Right atrium auricular region (tissue), 2 donors: Measurements from ENCODE around the gene NBEAL2. TPM values are rescaled to one million over a fixed set of nuclear protein-coding genes. Genes with fewer than 3 reads are reported as not detected.

ENCODE experiments used
- DNase-seq: peaks from one replicate; pipeline ENCODE4 v3.0.0-alpha.2; 2019; ENCODE audit warnings: low spot score
- H3K27ac ChIP-seq, 2 donors: fragments of 200-600 bp; sonication (generic); 1 replicate in 1 of 2; 2 replicates in 1 of 2; pipeline ENCODE4 v1.5.1; 2016 to 2019
- H3K27me3 ChIP-seq, 2 donors: fragments of 200-600 bp; sonication (generic); one replicate each; pipeline versions ENCODE4 v1.5.1 to v1.6.0; 2017 to 2019
- H3K36me3 ChIP-seq: fragments of 200-600 bp; sonication (generic); one replicate; pipeline ENCODE4 v1.5.1; 2016
- H3K4me1 ChIP-seq, 2 donors: fragments of 200-600 bp; sonication (generic); one replicate each; pipeline versions ENCODE4 v1.5.1 to v1.6.0; 2017 to 2019
- H3K4me3 ChIP-seq, 2 donors: fragments of 200-600 bp; sonication (generic); 1 replicate in 1 of 2; 2 replicates in 1 of 2; pipeline ENCODE4 v1.5.1; 2017 to 2019; ENCODE audit warnings: mild to moderate bottlenecking in 1 of 2, moderate library complexity in 1 of 2
- H3K9me3 ChIP-seq, 2 donors: fragments of 200-600 bp; sonication (generic); one replicate each; pipeline ENCODE4 v1.5.1; 2019
- CTCF ChIP-seq, 2 donors: fragments of 200-600 bp; sonication (generic); IDR thresholded peaks; one replicate each; pipeline ENCODE4 v1.5.1; 2019; ENCODE audit warnings: antibody characterized with exemption in 2 of 2
- total RNA-seq, 2 donors: library from RNA; depleted of rRNA; stranded (reverse); fragments of >200 nt; gene quantifications; one replicate each; pipeline ENCODE4 v1.1.0, GENCODE V29; 2016

Gene NBEAL2
- total RNA-seq, 2 donors from 2014 or later, result 7.5 to 15.3 TPM

- Histone ChIP-seq H3K4me3 (no peak overlapping the region), H3K4me1 (peaks cover 0 to 82% of the 10 kb centered on the region in 2 donors), H3K27ac (peak overlapping the region; percentile 64 to 78), H3K9me3 (no peaks in the 10 kb centered on the region), H3K27me3 (no peaks in the 10 kb centered on the region), H3K36me3 (no peaks in the 10 kb centered on the region)
- no peak for DNase-seq
- TF ChIP-seq CTCF (IDR thresholded peaks at IDR 0.05), result no peak
Measured at GRCh38 chr3:46958467-46959160, 20.9 kb upstream of the NBEAL2 start.

DNA sequence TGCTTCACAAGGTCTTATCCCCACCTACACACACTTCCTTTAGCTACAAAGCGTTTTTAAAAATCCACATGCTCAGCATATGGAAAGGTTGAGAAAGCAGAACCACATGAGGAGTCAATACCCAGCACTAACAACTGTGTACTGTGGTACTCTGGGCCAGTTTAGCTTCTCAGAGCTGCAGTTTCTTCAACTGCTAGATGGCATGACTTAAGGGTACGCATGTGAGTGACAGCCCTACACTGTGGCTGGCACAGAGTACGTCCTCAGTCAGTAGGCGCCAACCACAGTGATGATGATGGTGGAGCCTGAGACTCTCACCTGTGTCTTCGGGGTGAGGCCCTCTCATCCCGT is 20.3 kb upstream of the NBEAL2 start:
- Histone ChIP-seq H3K27ac (peak overlapping the region; percentile 64 to 78), H3K9me3 (no peaks in the 10 kb centered on the region), H3K4me3 (no peak overlapping the region), H3K4me1 (peaks cover 0 to 77% of the 10 kb centered on the region in 2 donors), H3K27me3 (no peaks in the 10 kb centered on the region), H3K36me3 (no peaks in the 10 kb centered on the region)
- DNase-seq, result no peak
- TF ChIP-seq CTCF (IDR thresholded peaks at IDR 0.05), result no peak

GRCh38 chr3:46960081-46960701 is 19.3 kb upstream of the NBEAL2 start:
- Histone ChIP-seq H3K27ac (peak overlapping the region; percentile 64 to 78), H3K4me1 (peaks cover 0 to 70% of the 10 kb centered on the region in 2 donors), H3K9me3 (no peaks in the 10 kb centered on the region), H3K27me3 (no peaks in the 10 kb centered on the region), H3K4me3 (no peak overlapping the region), H3K36me3 (no peaks in the 10 kb centered on the region)
- no peak for DNase-seq
- TF ChIP-seq CTCF (IDR thresholded peaks at IDR 0.05), result no peak

GRCh38 chr3:46960835-46961234 is 18.6 kb upstream of the NBEAL2 start:
- H3K27ac ChIP-seq, result peak overlapping the region; percentile 64 to 78
- no peak overlapping the region for H3K4me3 ChIP-seq
- no peak for TF ChIP-seq CTCF (IDR thresholded peaks at IDR 0.05)
- no peaks in the 10 kb centered on the region for H3K27me3 ChIP-seq
- peaks cover 0 to 70% of the 10 kb centered on the region in 2 donors for H3K4me1 ChIP-seq
- H3K36me3 ChIP-seq, result no peaks in the 10 kb centered on the region
- no peaks in the 10 kb centered on the region for H3K9me3 ChIP-seq
- no peak for DNase-seq

DNA sequence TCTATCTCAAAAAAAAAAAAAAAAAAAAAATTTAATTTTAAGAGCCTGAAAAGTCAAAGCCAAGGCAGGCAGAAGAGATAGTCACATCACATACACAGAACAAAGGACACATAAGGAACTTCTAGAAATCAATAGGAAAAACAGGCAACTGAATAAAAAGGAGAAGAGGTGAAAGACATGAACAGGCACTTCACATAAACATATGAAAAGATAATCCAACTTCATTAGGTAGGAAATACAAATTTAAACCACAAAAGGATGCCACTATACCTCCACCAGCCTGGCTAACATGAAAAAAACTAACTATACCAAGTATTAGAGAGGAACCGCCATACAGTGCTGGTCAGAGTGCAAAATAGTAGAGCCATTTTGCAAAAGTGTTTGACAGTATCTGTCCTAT is 17.0 kb upstream of the NBEAL2 start:
- peaks cover 0 to 70% of the 10 kb centered on the region in 2 donors for H3K4me1 ChIP-seq
- H3K36me3 ChIP-seq, result no peaks in the 10 kb centered on the region
- H3K27ac ChIP-seq, result no peak overlapping the region

More for the DNA sequence above, 17.0 kb upstream of the NBEAL2 start:
- TF ChIP-seq CTCF (IDR thresholded peaks at IDR 0.05), result no peak
- DNase-seq, result no peak
- Histone ChIP-seq H3K9me3 (no peaks in the 10 kb centered on the region), H3K4me3 (no peak overlapping the region), H3K27me3 (no peaks in the 10 kb centered on the region)
